GOT3 (cell line): Measurements from ENCODE around the gene KCNJ18.
"Not testable (repeated sequence)": the region's sequence is repeated elsewhere in the genome, so short reads cannot be mapped to it uniquely, and the experiment has no call there.

Source experiments
- DNase-seq: peaks from one replicate; lab custom pipeline; 2025; ENCODE audit warnings: mixed read lengths; lab: John Stamatoyannopoulos, UW

KCNJ18 gene

DNA sequence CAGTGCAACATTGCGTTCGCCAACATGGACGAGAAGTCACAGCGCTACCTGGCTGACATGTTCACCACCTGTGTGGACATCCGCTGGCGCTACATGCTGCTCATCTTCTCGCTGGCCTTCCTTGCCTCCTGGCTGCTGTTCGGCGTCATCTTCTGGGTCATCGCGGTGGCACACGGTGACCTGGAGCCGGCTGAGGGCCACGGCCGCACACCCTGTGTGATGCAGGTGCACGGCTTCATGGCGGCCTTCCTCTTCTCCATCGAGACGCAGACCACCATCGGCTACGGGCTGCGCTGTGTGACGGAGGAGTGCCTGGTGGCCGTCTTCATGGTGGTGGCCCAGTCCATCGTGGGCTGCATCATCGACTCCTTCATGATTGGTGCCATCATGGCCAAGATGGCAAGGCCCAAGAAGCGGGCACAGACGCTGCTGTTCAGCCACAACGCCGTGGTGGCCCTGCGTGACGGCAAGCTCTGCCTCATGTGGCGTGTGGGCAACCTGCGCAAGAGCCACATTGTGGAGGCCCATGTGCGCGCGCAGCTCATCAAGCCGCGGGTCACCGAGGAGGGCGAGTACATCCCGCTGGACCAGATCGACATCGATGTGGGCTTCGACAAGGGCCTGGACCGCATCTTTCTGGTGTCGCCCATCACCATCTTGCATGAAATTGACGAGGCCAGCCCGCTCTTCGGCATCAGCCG lies 10.8 kb downstream of the KCNJ18 start:
- not testable (repeated sequence) for DNase-seq

DNA sequence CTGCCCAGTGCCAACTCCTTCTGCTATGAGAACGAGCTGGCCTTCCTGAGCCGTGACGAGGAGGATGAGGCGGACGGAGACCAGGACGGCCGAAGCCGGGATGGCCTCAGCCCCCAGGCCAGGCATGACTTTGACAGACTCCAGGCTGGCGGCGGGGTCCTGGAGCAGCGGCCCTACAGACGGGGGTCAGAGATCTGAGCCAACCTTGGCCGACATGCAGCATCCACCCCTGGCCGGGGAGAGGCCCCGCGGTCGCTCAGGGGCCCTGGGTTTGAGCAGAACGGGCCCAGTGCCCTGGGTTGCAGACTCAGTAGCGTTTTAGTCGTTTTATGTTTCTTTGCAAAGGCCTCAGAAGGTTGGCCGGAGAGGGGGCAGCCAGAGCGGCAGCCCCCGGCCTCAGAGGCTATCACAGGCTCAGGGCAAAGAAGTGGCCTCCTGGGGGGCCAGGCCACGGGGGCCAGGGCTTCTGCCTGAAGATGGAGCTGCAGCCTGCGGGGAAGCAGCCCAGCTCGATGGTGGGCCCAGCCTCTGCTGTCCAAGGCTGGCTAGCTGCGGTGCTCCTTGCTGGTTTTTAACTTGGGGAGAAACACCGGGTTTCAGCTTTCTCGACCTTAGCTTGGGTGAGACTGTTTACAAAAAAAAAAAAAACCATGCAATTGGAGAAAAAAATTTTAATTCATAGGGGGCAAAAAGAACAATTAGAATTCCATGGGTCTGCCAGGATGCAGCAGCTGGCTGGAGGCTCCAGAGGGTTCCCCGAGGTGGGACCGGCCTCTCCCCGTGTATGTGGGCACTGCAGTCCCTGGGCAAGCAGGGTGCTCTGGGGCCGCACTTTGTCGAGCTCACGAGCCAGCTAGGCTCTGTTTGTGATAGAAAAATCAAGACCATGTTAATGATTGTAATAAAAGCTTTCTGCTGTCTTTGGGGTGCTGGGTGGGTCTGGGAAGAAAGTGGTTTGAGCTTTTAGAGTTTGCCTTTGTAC lies 11.9 kb downstream of the KCNJ18 start:
- not testable (repeated sequence) for DNase-seq

DNA sequence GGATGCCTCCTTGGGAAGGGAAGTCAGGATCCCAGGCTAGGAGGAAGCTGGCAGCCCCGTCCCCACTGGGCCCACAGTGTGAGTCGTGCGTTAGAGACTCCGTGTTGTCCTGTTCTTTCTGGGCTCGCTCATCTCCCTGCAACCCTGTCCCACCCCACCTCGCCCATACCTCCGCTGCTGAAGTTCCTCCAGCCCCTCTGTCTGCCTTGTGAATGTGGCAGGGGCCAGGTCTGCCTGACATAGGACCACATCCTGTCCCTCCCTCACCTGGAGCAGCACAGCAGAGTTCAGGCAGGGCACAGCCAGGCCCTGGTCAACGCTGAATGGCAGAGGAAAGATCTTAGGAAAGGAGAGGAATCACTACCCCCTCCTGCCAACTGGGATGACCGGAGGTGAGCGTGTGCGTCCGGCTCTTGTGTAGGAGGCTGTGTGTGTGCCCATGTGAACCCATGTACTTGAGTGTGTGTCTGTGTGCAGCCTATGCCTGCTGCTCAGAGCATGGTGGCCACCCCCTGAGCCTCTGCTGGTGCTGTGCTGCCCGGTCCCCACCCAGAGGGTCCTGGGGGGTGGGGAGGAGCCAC lies 12.8 kb downstream of the KCNJ18 start:
- no peak for DNase-seq

DNA sequence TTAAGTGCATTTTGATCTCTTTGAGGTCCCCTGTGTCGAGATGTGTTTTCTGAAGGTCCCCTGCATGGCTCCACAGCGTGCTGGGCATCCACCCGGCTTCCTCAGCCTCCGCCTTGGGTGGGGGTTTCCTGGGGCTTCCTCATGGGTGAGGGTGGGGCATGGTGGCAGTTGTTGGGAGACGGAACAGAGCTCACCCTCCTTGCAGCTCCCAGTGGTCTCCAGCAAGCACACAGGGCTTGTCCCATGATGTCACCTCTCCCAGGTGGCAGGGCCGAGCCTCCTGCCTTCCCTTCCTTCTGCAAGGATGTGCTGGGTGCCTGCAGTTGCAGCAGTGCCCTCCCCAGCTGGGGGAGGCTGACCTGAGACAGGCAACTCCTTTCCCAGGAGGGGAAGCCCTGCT lies 13.4 kb downstream of the KCNJ18 start:
- not testable (repeated sequence) for DNase-seq

DNA sequence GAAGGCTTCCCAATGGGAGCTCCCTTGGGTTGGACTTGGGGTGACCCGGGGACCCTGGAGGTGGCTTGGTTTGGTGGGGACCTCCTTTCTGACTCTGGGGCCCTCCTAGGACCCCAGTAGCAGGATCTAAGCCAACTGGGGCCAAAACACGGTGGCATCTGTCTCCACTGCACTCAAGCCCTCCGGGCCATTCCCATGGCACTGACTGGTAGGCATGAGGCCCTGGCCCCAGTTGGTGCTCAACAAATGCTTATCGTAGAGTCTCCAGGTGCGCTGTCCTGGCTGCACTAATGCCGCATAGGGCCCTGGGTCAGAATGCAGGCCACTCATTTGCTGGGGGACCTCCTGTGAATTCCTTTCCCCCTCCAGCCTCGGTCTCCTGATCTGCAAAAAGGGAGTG lies 14.2 kb downstream of the KCNJ18 start:
- DNase-seq, result not testable (repeated sequence)

DNA sequence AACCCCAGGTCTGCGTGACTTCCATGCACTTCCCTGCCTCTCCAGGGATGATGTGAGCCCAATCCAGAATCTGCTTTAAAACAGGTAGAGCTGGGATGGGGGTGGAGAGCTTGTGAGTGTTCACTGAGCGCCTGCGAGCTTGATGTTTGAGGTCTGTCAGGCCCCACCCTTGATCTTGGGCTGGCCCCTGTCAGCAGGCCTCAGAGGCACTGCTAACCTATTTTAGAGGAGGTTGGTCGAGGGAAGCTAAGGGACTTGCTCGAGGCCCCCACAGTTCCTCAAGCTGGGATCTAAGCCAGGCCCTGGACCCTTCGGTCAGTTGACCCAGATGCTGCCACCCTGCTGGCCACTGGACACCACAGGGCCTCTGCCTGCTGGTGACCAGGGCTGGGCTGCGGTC lies 14.8 kb downstream of the KCNJ18 start:
- DNase-seq, result not testable (repeated sequence)

DNA sequence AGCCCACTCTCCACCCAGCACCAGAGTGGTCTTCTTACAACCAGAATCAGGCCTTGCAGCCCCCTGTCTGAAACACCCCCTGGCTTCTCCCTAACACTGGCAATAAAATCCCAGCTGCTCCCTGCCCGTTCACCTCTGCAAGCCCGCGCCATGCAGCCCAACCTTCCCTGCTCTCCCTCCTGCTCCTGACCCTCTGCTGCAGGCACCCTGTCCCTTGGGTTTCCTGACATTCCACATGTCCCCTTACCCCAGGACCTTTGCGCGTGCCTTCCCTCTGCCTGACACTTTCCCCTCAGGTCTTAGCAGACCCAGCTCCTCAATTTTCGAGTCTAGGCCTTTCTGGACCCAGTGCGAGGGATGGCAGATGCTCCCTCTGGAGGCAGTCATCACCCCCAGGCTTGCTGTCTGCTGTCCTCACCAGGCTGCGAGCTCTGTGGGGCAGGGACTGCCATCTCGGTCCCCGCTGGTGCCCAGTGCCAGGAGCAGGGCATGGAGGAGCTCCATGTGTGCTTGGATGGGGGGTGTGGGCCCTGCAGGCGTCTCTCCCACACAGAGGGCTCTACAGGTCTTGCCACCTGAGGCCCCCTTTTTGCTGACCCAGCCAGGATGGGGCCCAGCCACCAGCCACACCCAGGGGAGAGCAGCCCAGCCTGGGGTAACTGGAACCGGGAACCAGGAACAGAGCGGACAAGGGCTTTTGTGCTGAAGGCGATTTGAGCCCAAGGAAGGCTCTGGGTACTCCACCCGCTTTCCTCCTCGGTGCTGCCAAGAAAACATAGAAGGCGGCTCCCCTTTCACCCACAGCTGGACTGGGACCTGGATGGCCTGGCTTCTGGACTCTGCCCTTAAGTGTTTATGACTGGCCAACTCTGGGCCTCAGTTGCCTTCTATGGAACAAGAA lies 15.6 kb downstream of the KCNJ18 start:
- not testable (repeated sequence) for DNase-seq

DNA sequence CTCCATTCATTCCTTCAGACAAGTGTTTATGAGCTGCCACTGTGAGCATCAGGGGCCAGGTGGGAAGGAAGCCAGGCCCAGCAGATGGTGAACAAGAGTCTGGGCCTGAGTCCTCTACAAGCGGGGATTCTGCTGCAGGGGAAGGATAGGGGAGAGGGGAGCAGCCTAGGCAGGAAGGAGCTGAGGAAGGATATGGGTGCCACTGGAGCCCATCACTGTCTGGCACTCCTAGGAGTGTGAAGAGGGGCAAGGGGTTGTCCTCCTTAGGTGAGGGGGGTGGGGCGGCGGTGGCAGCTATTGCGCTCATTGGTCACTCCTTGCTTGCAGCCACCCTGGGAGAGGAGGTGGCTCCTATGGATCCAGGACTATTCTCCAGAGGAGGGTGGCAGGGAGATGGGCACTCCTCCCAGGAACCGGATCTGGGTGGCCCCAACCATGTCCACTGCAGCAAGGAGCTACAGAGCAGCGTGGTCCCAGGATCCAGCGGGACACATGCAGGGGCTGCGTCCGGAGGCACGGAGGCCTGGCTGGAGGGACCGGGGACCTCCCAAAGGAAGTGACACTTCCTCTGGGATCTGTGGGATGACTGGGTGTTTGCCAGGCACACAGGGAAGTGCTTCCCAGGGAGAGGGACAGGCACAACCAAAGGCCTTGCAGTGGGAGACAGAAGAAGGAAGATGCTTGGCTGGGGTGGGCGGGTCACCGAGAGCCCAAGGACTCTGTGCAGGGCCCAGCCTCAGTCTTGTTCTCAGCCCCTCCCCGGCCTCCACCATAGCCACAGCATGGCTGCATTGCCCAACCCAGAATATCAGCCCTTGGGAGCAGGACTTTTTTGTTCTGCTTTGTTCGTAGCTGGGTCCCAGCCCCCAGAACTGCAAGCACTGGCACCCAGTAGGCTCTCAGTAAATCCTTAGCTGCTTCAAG lies 16.6 kb downstream of the KCNJ18 start:
- not testable (repeated sequence) for DNase-seq

DNA sequence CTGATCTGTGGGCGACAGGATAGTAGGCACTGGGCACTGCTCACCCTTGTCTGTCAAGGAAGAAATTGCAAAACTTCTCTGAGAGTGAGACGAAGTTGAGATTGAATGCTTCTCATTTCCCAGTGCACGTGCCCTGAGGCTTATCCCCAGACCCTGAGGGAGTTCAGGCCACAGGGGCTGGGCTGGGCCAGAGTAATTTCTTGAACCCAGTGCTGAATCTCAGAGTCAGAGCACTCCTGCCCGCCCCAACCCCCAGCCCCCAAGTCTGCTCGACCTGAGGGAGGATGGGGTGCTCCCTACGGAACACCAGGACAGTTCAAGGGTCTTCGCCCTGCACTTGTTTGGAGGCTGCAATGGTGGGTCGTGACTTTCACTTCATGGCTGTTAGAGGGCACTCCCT lies 17.7 kb downstream of the KCNJ18 start:
- DNase-seq, result not testable (repeated sequence)

DNA sequence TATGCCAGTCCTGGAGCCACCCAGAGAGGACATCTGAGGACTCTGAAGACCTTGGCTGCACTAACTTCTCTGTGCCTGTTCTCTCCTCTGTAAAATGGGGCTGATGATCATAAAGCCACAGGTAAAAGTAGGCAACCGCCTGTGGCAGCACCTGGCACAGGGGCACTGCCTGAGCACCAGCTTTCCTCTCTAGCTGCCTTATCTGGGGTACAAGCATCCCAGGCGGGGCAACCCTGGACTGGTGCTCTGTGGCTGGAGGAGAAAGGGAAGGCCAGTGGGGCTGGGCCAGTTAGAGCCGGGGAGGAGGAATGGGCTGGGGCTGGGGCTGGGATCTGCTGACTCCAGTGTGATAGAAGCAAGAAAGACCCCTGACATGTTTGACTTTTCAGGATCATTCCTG lies 18.2 kb downstream of the KCNJ18 start:
- not testable (repeated sequence) for DNase-seq

DNA sequence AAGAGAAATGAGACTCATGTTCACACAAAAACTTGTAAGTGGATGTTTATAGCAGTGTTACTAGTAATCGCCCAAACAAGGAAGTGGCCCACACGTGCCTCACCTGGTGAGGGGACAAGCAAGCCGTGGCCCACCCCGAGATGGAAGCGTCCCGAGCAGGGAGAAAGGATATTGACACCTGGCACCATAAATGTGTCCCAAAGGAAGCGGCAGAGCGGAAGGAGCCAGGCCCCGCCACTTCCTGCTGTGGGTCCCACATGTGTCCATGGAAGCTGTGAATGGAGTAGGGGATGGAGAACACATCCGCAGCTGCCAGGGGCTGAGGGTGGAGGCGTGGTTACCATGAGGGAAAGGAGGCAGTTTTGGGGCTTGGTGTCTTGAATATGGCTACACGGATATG lies 18.9 kb downstream of the KCNJ18 start:
- DNase-seq, result no peak

DNA sequence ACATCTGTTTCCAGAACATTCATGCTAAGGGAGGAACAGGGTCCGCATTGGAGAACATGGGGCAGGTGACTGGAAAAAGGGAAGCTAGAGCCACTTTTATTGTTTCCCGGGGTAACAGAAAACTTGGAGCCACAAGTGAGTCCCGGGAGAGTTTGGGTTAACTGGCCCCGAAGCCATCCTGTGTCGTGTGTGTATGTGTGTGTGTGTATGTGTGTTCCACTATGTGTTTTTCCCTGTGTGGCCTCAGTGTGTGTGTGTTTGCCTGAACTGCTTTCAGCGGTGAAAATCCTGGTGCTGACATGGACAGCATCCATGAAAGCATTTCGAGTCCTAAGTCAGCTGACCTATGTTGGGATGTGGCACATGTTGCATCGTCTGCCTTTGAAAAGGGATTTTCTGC lies 20.7 kb downstream of the KCNJ18 start:
- not testable (repeated sequence) for DNase-seq

DNA sequence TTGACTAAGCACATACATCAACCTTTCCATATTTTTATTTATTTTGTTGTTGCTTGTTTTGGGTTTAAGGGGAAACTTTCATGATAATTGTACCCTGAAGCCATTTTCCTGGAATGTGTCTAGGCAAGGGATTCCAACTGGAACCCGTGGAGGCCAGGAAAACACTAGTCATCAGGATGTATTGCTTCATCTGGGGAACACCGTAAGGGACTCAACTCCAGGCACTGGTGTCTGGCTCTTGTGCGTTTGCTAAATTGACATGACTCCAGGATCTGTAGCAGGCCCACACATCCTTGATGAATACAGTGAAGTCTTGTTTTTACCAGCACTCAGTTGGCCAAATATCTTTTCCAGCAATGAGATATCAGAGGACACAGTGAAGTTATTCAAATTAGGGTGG lies 21.3 kb downstream of the KCNJ18 start:
- not testable (repeated sequence) for DNase-seq

DNA sequence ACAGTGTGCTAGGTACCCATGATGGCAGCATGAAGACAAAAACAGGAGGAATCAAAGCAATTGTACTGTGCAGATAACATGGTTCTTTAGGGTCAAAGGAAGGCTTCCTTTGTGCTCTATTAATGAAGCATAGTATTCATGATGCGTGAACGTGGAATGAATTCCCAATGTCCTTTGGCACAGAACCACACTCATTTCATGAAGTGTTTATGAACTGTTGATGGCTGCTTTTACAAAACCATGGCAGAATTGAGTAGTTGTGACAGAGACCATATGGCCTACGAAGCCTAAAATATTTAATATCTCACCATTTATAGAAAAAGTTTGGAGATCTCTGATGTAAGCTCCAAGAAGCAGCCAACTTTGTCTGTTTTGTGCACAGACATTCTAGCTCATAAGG lies 22.4 kb downstream of the KCNJ18 start:
- not testable (repeated sequence) for DNase-seq

DNA sequence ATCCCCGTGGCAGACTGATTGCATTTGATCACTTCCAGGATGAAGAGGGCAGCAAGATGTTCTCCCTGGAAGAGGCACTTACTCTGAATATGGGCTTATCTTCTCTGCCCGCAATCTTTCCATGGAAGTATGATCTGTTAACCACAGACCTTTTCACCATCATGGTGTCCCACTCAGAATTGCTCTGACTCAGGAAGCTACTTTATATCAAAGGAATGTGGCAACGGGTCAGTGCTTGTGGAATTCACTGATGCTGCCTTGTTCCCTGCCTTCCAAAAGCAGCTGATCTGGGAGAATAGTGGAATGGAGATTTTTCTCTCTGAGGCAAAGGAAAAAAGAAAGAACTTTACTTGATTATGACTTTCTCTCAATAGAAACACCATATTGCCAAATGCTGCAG lies 23.6 kb downstream of the KCNJ18 start:
- DNase-seq, result not testable (repeated sequence)

DNA sequence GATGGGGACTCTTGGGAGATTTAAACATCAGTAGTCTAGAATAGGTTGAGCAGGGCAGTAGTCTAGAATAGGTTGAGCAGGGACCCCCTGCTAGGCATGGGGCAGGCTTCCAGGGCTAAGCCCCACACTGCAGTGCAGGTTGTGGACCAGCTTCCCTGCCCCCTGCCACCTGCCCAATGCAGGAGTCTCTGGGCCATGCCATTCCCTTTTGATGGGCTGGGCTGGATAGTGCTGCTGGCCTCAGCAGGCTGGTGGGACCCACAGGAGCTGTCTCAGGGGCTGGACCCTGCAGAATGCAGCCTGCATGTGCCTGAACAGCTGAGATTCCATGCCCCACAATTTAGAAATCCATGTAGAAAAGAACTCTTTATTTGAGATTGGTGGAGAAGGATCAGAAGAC lies 26.6 kb downstream of the KCNJ18 start:
- DNase-seq, result not testable (repeated sequence)

DNA sequence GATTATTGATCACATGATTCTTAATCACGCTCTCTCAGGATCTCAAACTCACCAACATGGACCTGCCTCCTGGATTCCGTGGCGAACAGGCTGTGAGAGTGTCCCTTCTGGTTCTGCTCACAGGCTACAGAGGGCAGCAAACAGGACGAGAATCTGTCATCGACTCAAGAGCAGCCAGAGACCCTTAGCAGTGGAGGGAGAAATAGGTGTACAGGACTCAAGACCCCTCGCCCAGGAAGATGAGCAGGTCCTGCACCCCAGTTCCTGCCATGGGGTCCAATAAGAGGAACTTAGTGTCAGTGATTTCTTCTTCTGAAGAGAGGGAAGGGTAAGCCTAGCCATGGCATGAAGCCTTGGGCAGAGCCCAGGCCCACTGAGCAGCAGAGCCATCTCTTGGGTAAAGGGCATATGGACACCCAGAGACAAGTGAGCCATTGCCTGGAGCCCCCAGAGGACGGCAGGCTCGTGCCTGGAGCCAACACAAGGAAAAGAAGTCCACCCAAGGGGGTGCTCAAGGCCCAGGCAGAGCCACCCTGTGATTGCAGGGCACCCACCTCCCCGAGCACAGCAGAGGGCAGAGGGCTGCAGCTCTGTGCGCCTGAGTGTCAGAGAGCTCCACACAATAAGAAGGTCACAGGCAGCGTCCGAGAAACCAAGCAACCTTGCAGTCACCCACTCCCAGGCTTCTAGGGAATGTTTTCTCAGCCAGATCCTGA lies 27.3 kb downstream of the KCNJ18 start:
- not testable (repeated sequence) for DNase-seq

DNA sequence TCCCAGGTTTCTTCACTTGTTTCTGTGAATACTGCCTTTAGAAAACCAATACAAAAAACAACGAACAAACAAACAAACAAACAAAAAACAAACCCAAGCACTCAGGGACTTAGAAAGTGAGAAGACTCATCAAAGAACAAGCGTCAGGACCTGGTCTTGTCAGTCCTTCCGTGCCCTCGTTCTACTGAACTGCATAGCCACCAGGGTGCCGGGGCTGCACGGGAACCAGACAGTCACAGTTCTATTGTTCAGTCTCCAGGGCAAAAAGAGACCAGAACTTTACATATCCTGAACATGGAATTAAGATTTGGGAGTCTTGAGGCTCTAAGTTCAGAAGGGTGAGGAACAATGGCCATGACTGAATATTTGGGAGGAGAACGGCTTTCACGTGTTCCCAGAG lies 28.2 kb downstream of the KCNJ18 start:
- not testable (repeated sequence) for DNase-seq

DNA sequence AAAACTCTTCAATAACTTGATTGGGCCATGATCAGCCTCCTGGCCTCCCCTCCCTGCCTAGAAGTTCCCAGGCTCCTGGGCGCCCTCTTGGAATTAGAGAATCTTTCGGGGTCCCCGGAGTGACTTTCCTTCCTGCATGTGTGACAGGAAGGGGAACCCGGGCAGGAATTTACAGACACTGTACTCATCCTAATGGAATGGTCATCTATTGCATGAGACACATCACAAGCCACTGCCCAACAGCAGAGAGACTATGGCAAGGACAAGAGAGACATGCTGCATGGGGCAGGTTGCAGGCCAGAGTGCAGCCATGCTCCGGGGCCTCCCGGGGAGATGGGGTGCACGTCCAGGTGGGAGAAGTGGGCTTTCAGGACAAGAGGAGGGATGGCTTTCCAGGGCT lies 29.9 kb downstream of the KCNJ18 start:
- not testable (repeated sequence) for DNase-seq
